ENCODE results near the gene OPRD1.

DNA sequence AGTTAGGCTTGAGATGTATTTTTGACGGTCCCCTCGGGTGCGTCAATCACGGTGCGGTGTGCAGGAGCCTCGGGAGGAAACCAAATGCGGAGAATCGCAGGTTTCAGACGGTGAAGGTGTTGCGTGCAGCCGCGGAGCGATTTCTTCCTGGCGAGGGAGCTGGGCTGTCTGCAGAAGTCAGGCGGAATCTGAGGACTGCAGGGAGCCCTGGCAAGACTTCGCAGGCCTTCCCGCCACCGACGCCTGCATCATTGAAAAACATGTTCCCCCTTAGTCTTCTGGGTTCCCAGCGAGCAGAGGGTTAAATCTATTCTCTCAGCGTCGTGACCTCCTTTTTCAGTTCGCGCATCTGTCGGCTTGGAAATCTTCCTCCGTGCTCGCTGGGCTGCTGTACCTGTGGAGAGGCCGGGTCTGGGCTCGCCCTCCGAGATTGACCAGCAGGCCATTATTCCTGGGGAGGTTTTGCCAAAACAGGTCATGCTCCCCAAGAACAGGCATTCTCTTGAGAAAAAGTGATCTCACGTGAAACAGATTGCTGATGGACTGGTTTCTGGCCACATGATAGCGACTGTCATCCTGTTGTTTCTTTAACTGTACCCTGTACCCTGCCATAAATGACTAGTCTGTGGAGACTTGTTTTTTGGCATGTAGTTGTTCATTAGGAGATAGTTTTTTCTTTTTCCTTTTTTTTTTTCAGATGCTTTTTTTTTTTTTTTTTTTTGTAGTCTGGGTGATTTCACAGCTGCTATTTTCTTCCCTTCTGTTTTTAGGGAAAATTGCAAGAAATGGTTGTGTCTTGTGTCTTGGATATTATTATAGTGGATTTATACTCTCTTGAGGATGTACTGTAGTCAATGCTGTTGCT is 103.3 kb downstream of the OPRD1 start:
- TF ChIP-seq, protein P1, sequence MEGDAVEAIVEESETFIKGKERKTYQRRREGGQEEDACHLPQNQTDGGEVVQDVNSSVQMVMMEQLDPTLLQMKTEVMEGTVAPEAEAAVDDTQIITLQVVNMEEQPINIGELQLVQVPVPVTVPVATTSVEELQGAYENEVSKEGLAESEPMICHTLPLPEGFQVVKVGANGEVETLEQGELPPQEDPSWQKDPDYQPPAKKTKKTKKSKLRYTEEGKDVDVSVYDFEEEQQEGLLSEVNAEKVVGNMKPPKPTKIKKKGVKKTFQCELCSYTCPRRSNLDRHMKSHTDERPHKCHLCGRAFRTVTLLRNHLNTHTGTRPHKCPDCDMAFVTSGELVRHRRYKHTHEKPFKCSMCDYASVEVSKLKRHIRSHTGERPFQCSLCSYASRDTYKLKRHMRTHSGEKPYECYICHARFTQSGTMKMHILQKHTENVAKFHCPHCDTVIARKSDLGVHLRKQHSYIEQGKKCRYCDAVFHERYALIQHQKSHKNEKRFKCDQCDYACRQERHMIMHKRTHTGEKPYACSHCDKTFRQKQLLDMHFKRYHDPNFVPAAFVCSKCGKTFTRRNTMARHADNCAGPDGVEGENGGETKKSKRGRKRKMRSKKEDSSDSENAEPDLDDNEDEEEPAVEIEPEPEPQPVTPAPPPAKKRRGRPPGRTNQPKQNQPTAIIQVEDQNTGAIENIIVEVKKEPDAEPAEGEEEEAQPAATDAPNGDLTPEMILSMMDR (IDR thresholded peaks at IDR 0.05 in 4 of 5, conservative IDR thresholded peaks at IDR 0.05 in 1 of 5) = no peak
- no peak for TF ChIP-seq POLR2A (IDR thresholded peaks at IDR 0.05)
